ENCODE data around the gene TMEM61.

The TMEM61 gene

DNA sequence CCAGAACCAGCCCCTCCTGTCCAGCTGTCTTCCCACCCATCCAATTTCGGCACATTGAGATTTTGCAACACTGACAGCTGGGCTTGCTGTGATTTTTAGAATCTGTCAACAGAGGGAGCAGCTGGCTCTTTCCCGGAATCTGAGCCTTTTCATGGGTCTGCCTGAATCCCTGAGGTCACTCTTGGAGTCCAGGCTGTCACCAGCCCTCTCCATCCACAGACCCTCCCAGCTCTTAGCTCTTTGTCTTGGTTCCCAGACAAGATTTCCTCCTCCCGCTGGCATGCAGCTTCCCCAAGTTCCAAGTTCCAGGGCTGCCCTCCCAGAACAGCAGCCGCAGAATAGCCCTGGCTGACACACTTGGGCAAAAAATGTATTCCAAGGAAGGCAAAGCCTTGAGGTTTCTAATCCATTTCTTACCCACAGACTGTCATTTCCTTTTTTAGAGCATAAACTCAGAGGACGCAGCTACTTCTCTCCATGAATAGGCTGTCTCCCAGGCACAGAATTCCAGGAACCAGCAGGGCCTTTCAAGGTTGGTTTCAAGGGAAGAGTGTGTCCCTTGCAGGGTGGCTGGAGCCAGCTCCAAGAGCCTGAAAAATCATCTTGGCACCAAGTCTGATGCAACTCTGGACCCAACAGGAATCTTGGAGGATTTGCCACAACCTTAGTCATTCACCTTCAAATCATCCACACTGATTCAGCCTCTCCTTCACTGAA, 7.1 kb upstream of the TMEM61 start:
- no peak overlapping the region for H3K4me3 ChIP-seq (ENCODE audit: low read depth, low read length)
- H3K9ac ChIP-seq (ENCODE audit: low read length) = no peak overlapping the region
- H3K4me1 ChIP-seq (ENCODE audit: control insufficient read depth, insufficient read depth, low read length) = peaks cover 13% of the 10 kb centered on the region
- no peaks in the 10 kb centered on the region for H3K9me3 ChIP-seq (ENCODE audit: control insufficient read depth, insufficient read depth, low read depth, low read length)
- H3K27ac ChIP-seq (ENCODE audit: low read depth, low read length) = no peak overlapping the region
- no peaks in the 10 kb centered on the region for H3K36me3 ChIP-seq (ENCODE audit: control insufficient read depth, insufficient read depth, low read length)
- H3K27me3 ChIP-seq (ENCODE audit: control insufficient read depth, insufficient read depth, low read length) = peaks cover 6% of the 10 kb centered on the region

DNA sequence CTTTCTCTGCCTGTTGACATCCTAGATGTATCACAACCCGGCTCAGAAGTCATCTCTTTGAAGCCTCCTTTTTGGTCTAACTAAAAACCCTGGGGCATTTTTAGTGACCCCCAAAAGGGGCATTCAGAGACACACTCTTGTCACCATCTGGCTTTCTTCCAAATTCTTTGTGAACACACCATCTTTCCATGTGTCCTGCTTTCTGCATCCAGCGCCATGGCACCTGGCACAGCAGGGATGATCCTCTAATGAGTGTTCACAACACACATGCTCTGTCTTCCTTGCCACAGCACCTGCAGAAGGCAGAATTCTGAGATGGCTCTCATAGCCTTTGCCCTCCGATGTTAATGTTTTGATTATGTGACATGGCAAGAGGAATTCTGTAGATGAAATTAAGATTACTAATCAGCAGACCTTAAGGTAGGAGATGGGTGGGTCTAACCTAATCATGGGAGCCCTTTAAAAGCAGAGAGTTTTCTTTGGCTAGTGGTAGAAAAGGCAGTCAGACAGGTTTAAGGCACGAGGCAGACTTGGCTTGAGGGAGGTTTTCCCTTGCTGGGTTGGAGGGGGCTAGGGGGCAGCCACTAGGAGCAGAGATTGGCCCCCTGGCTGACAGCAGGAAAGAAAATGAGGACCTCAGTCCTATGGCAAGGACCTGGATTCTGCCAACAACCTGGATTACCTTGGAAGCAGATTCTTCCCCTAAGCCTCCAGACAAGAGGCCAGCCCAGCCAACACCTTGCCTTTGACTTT, 4.9 kb upstream of the TMEM61 start:
- Histone ChIP-seq H3K9ac (ENCODE audit: low read length) (no peak overlapping the region), H3K9me3 (ENCODE audit: control insufficient read depth, insufficient read depth, low read depth, low read length) (no peaks in the 10 kb centered on the region), H3K27me3 (ENCODE audit: control insufficient read depth, insufficient read depth, low read length) (peaks cover 28% of the 10 kb centered on the region), H3K4me3 (ENCODE audit: low read depth, low read length) (no peak overlapping the region), H3K27ac (ENCODE audit: low read depth, low read length) (no peak overlapping the region), H3K36me3 (ENCODE audit: control insufficient read depth, insufficient read depth, low read length) (no peaks in the 10 kb centered on the region), H3K4me1 (ENCODE audit: control insufficient read depth, insufficient read depth, low read length) (peaks cover 20% of the 10 kb centered on the region)

DNA sequence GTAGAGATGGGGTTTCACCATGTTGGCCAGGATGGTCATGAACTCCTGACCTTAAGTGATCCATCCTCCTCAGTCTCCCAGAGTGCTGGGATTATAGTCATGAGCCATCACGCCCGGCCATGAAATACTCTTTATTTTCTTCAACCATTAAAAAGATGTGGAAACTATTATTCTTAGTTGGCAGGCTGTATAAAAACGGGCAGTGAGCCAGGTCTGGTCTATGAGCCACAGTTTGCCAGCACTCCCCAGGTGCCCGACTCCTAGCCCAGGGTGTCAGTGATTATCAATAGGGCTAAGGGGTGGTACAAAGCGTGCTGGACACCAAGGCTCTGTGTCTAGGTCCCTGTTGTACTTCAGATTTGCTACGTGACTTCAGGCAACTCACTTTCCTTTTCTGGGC, 3.7 kb upstream of the TMEM61 start:
- H3K4me3 ChIP-seq (ENCODE audit: low read depth, low read length) = no peak overlapping the region
- peaks cover 38% of the 10 kb centered on the region for H3K27me3 ChIP-seq (ENCODE audit: control insufficient read depth, insufficient read depth, low read length)
- H3K9me3 ChIP-seq (ENCODE audit: control insufficient read depth, insufficient read depth, low read depth, low read length) = no peaks in the 10 kb centered on the region
- no peak overlapping the region for H3K9ac ChIP-seq (ENCODE audit: low read length)
- no peaks in the 10 kb centered on the region for H3K36me3 ChIP-seq (ENCODE audit: control insufficient read depth, insufficient read depth, low read length)
- no peak overlapping the region for H3K27ac ChIP-seq (ENCODE audit: low read depth, low read length)
- H3K4me1 ChIP-seq (ENCODE audit: control insufficient read depth, insufficient read depth, low read length) = peaks cover 20% of the 10 kb centered on the region

DNA sequence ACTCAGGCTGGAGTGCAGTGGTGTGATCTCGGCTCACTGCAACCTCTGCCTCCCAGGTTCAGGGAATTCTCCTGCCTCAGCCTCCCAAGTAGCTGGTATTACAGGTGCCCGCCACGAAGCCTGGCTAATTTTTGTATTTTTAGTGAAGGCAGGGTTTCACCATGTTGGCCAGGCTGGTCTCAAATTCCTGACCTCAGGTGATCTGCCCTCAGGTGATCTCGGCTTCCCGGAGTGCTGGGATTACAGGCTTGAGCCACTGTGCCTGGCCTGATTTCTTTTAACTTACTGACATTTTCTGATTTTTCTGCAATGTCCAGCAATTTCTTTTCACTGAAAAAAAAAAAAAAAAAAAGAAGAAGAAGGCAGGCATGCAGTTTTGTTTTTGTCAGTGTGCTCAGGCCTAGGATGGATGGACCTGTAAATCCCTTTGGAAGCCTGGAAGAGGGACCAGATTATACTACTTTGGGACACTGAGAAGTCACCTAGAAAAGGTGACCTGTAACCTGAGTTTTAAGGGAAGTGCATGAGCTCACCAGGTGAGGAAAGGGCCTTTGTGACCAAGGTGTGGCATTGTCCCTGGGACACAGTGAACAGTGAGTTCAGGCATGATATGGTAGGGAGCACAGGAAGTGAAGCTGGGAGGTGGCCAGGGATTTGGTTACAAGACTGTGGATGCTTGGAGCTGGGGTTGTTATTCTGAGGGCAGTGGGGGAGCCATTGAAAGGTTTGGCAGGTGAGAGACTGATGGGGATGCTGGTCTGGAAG, 2.7 kb upstream of the TMEM61 start:
- H3K9me3 ChIP-seq (ENCODE audit: control insufficient read depth, insufficient read depth, low read depth, low read length) = no peaks in the 10 kb centered on the region
- no peak overlapping the region for H3K9ac ChIP-seq (ENCODE audit: low read length)
- peaks cover 20% of the 10 kb centered on the region for H3K4me1 ChIP-seq (ENCODE audit: control insufficient read depth, insufficient read depth, low read length)
- H3K27me3 ChIP-seq (ENCODE audit: control insufficient read depth, insufficient read depth, low read length) = peaks cover 48% of the 10 kb centered on the region
- H3K4me3 ChIP-seq (ENCODE audit: low read depth, low read length) = no peak overlapping the region
- H3K36me3 ChIP-seq (ENCODE audit: control insufficient read depth, insufficient read depth, low read length) = no peaks in the 10 kb centered on the region
- H3K27ac ChIP-seq (ENCODE audit: low read depth, low read length) = no peak overlapping the region

DNA sequence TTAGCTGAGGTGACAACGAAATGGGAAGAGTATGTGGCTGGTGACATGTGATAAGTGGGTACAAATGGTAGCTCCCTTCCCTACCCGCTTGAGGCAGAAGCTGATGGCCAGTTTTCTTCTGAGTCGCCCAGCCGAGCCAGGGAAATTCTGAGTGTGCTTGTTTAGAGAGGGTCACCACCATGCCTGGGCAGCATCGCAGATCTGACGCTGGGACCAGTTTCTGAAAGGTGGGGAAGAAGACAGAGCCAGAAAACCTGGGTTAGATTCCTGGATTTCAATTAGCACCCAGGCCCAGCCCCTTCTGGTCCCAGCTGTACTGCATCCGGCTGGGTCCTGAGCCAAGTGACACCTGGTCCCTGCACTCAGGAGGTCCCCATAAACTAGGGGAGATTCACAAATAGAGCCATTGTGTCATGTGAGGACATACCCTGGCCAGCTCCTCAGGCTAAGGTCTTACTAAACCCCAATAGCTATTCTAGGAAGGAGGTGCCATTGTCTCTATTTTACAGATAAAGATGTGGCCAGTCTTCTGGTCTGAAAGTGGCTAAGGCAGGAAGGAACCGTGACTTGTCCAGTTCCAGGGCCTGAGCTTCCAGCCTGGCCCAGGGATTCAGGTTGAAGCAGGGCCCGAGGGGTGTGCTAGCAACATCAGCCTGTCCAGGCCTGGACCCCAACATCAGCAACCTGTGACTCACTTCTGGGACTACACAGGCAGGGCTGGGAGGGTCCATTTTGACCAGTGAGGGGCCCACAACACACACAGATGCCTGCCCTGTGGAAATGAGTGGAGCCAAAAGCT, 1.7 kb upstream of the TMEM61 start:
- H3K27ac ChIP-seq (ENCODE audit: low read depth, low read length) = no peak overlapping the region
- no peaks in the 10 kb centered on the region for H3K9me3 ChIP-seq (ENCODE audit: control insufficient read depth, insufficient read depth, low read depth, low read length)
- peaks cover 23% of the 10 kb centered on the region for H3K4me1 ChIP-seq (ENCODE audit: control insufficient read depth, insufficient read depth, low read length)
- no peaks in the 10 kb centered on the region for H3K36me3 ChIP-seq (ENCODE audit: control insufficient read depth, insufficient read depth, low read length)
- H3K27me3 ChIP-seq (ENCODE audit: control insufficient read depth, insufficient read depth, low read length) = peaks cover 48% of the 10 kb centered on the region
- H3K4me3 ChIP-seq (ENCODE audit: low read depth, low read length) = no peak overlapping the region
- H3K9ac ChIP-seq (ENCODE audit: low read length) = no peak overlapping the region

DNA sequence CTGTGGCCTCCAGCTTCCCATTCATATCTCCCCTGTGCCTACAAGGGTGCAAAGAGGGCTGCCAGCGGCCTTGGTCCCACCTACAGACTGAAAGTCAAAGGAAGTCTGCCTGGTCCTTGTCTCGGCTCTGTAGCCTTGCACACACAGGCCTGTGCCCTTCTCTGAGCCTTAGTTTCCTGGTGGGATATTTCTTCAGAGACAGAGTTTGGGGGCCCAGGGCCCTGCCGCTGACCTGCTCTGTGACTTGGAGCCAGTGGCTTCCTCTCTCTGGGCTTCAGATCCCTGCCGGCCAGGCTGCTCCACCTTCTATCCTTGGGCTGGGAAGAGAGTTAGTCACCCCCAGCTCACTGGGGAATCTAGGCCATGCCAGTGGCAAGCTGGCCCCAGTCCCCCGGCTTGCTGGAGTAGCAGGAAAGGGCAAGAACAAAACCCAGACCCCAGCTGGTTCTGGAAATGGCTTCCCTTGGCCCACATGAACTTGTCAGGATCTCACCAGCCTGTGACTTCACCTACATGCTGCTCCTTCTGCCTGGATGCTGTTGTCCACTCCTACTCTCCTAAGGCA, 1.0 kb upstream of the TMEM61 start:
- peaks cover 28% of the 10 kb centered on the region for H3K4me1 ChIP-seq (ENCODE audit: control insufficient read depth, insufficient read depth, low read length)
- no peaks in the 10 kb centered on the region for H3K36me3 ChIP-seq (ENCODE audit: control insufficient read depth, insufficient read depth, low read length)
- H3K4me3 ChIP-seq (ENCODE audit: low read depth, low read length) = no peak overlapping the region
- H3K27ac ChIP-seq (ENCODE audit: low read depth, low read length) = no peak overlapping the region
- no peak overlapping the region for H3K9ac ChIP-seq (ENCODE audit: low read length)
- peaks cover 51% of the 10 kb centered on the region for H3K27me3 ChIP-seq (ENCODE audit: control insufficient read depth, insufficient read depth, low read length)
- no peaks in the 10 kb centered on the region for H3K9me3 ChIP-seq (ENCODE audit: control insufficient read depth, insufficient read depth, low read depth, low read length)

DNA sequence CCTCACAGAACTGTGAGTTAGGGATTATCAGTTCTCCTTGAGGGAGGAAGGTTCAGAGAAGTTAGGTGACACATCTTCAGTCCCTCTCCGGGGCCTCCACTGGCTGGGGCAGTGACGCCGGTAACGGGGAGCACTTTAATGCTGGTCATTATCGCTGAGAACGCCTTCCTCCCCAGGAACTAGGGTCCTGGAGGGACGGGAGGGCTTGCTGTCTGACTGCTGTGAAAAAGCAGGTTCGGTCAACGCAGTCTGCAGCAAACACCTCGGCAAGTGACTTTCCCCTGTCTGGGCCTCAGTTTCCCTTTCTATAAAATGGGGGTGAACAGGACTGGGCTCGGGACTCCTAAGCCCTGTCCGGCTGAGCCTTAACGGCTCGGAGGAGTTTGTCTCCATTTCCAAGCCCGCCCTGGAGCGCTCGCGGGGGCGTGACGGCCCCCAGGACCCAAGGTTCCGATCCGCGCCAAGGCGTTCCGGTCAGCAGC, 341 bp upstream of the TMEM61 start:
- no peaks in the 10 kb centered on the region for H3K36me3 ChIP-seq (ENCODE audit: control insufficient read depth, insufficient read depth, low read length)
- H3K4me1 ChIP-seq (ENCODE audit: control insufficient read depth, insufficient read depth, low read length) = peaks cover 28% of the 10 kb centered on the region
- no peak overlapping the region for H3K9ac ChIP-seq (ENCODE audit: low read length)
- H3K27me3 ChIP-seq (ENCODE audit: control insufficient read depth, insufficient read depth, low read length) = peaks cover 51% of the 10 kb centered on the region
- H3K9me3 ChIP-seq (ENCODE audit: control insufficient read depth, insufficient read depth, low read depth, low read length) = no peaks in the 10 kb centered on the region
- H3K27ac ChIP-seq (ENCODE audit: low read depth, low read length) = no peak overlapping the region
- peak overlapping the region; percentile 56 for H3K4me3 ChIP-seq (ENCODE audit: low read depth, low read length)

DNA sequence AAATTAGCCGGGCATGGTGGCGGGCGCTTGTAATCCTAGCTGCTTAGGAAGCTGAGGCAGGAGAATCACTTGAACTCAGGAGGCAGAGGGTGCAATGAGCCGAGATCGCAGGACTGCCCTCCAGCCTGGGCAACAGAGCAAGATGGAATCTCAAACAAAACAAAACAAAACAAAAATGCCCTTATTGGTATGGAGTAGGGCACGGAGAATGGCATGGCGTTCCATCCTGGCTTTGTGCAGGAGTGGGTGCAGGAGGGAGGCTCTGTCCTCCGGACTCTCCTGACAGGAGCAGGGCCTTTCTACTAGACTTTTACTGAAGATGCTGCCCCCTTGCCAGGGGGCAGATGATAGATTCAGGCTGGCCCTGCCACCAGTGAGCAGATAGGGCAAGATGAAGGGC, 1.0 kb downstream of the TMEM61 start:
- Histone ChIP-seq H3K4me3 (ENCODE audit: low read depth, low read length) (no peak overlapping the region), H3K36me3 (ENCODE audit: control insufficient read depth, insufficient read depth, low read length) (no peaks in the 10 kb centered on the region), H3K27ac (ENCODE audit: low read depth, low read length) (no peak overlapping the region), H3K9me3 (ENCODE audit: control insufficient read depth, insufficient read depth, low read depth, low read length) (no peaks in the 10 kb centered on the region), H3K4me1 (ENCODE audit: control insufficient read depth, insufficient read depth, low read length) (peaks cover 28% of the 10 kb centered on the region), H3K9ac (ENCODE audit: low read length) (no peak overlapping the region), H3K27me3 (ENCODE audit: control insufficient read depth, insufficient read depth, low read length) (peaks cover 51% of the 10 kb centered on the region)

DNA sequence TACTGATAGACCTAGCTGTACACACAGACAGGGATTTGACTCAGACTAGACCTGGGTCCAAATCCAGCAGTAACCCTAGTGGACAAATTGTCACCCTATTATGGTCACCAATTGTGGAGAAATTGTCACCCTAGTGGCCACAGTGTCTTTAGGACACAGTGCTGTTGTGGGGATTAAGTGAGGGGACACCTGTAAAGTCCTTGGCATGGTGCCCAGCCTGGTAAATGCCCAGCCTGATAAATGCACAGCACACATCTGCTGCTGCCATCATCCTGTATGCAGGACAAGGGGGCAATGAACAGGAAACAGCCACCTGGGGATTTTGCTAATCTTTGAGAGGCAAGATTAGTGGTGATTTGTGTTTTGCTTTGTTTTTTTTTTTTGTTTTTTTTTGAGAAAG, 2.3 kb downstream of the TMEM61 start:
- Histone ChIP-seq H3K36me3 (ENCODE audit: control insufficient read depth, insufficient read depth, low read length) (no peaks in the 10 kb centered on the region), H3K27me3 (ENCODE audit: control insufficient read depth, insufficient read depth, low read length) (peaks cover 51% of the 10 kb centered on the region), H3K27ac (ENCODE audit: low read depth, low read length) (no peak overlapping the region), H3K4me1 (ENCODE audit: control insufficient read depth, insufficient read depth, low read length) (peaks cover 21% of the 10 kb centered on the region), H3K9me3 (ENCODE audit: control insufficient read depth, insufficient read depth, low read depth, low read length) (no peaks in the 10 kb centered on the region), H3K9ac (ENCODE audit: low read length) (no peak overlapping the region), H3K4me3 (ENCODE audit: low read depth, low read length) (no peak overlapping the region)

DNA sequence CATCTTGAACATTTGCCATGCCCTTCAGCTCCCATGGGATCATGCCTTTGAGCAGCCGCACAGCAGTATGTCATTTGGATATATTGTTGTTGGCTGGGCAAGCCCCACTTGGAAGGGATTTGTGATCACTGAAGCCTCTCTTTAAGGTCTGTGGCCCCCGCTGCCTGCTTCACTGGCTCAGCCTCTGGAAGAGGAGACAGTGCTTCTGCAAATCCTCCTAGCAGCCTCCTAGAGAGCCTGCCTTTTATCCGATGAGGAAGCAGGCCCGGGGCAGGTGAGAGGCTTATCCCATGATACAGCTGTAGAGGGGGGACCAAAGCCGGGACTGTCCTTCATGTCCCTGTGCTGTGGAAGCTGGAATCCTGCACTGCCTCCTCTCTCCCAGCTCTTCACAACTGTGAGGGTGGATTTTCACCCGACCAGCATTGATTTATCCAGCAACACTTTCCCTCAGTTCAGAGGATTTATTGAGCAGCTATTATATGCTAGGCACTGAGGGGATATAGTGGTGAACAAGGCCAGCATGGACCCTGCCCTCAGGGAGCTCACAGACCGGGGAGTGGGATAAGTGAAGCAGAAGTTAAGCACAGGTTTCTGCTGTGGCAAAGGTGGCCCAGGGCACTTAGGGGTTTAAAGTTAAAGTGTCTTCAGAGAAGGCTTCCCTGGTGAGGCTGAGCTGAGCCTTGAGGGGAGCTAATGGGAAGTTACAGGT, 3.9 kb downstream of the TMEM61 start:
- Histone ChIP-seq H3K27ac (ENCODE audit: low read depth, low read length) (no peak overlapping the region), H3K4me3 (ENCODE audit: low read depth, low read length) (no peak overlapping the region), H3K4me1 (ENCODE audit: control insufficient read depth, insufficient read depth, low read length) (peaks cover 20% of the 10 kb centered on the region), H3K9ac (ENCODE audit: low read length) (no peak overlapping the region), H3K9me3 (ENCODE audit: control insufficient read depth, insufficient read depth, low read depth, low read length) (no peaks in the 10 kb centered on the region), H3K36me3 (ENCODE audit: control insufficient read depth, insufficient read depth, low read length) (no peaks in the 10 kb centered on the region), H3K27me3 (ENCODE audit: control insufficient read depth, insufficient read depth, low read length) (peaks cover 36% of the 10 kb centered on the region)
